HepG2 (cell line): ENCODE data around the gene HCFC1. TPM values are rescaled to one million over a fixed set of nuclear protein-coding genes. Genes with fewer than 3 reads are reported as not detected.

Experiments used
- ATAC-seq: fragments of 200-7000 bp; cut with Tn5 transposase; 3 replicates; pipeline ENCODE4 v1.9.1; 2020; ENCODE audit warnings: mild to moderate bottlenecking, moderate library complexity
- BruUV-seq: library from RNA; stranded (reverse); fragments of 400-500 nt; replicated peaks from 2 replicates; lab custom pipeline; 2021; lab: Mats Ljungman, UMichigan
- CTCF ChIA-PET: fragments of 300-600 bp; formaldehyde crosslinking; extraction: SDS; loops from one replicate; lab custom pipeline; 2021; ENCODE audit warnings: low total read pairs, inconsistent platforms, low intra/inter-chr PET ratio; lab: Yijun Ruan, JAX
- POLR2A ChIA-PET: fragments of 350-600 bp; sonication (Branson Sonifier 250); formaldehyde crosslinking; loops from one replicate; lab custom pipeline; 2020; ENCODE audit warnings: antibody characterized with exemption, inconsistent platforms; lab: Yijun Ruan, JAX
- DNase-seq: peaks from one replicate; pipeline ENCODE4 v3.0.0-alpha.2; 2015; ENCODE audit warnings: low spot score
- FAIRE-seq: peaks from 3 replicates; lab custom pipeline; 2011; peaks lifted over from hg19 to GRCh38; lab: Jason Lieb, UNC
- H2AFZ ChIP-seq: one replicate; pipeline ENCODE4 v1.6.1; 2011; ENCODE audit warnings: low read length, inconsistent platforms
- H3K27ac ChIP-seq: fragments of 300-600 bp; 3 replicates; pipeline ENCODE4 v1.8.0; 2011; ENCODE audit warnings: mixed run types, mild to moderate bottlenecking, mixed read lengths, low read length, inconsistent platforms; ENCODE audit not compliant: insufficient read depth; ENCODE audit errors: extremely low read length
- H3K27me3 ChIP-seq, 2 experiments: fragments of 200-600 bp in 1 of 2; 2 replicates in 1 of 2; 3 replicates in 1 of 2; pipeline versions ENCODE4 v1.6.0 to v1.8.0; 2011; ENCODE audit warnings: low read length in 2 of 2, mild to moderate bottlenecking in 2 of 2, moderate library complexity in 2 of 2, inconsistent platforms in 1 of 2; ENCODE audit not compliant: insufficient read depth in 2 of 2, control insufficient read depth in 1 of 2
- H3K36me3 ChIP-seq, 2 experiments: fragments of 200-600 bp in 1 of 2; replicated peaks in 1 of 2; 2 replicates in 1 of 2; 3 replicates in 1 of 2; pipeline versions ENCODE4 v1.5.1 to v1.8.0; 2011; ENCODE audit warnings: low read length in 2 of 2, inconsistent platforms in 1 of 2; ENCODE audit not compliant: insufficient read depth in 2 of 2, control insufficient read depth in 1 of 2
- H3K4me1 ChIP-seq: 2 replicates; pipeline ENCODE4 v1.5.1; 2012; ENCODE audit warnings: low read length, inconsistent platforms; ENCODE audit not compliant: insufficient read depth
- H3K4me2 ChIP-seq: 2 replicates; pipeline ENCODE4 v1.6.0; 2011; ENCODE audit warnings: low read depth, low read length, inconsistent platforms
- H3K4me3 ChIP-seq, 3 experiments: fragments of 200-600 bp in 1 of 3; sonication (generic), shearing (Covaris generic) in 1 of 3; replicated peaks in 1 of 3; 2 replicates each; pipeline ENCODE4 v1.5.1; 2011 to 2016; ENCODE audit warnings: low read length in 3 of 3, inconsistent platforms in 2 of 3, low read depth in 2 of 3, mild to moderate bottlenecking in 2 of 3, control low read depth in 1 of 3, mixed read lengths in 1 of 3; ENCODE audit not compliant: insufficient read depth in 1 of 3
- H3K79me2 ChIP-seq: one replicate; pipeline ENCODE4 v1.6.1; 2011; ENCODE audit warnings: low read length, inconsistent platforms; ENCODE audit not compliant: insufficient read depth
- H3K9ac ChIP-seq: 2 replicates; pipeline ENCODE4 v1.6.0; 2011; ENCODE audit warnings: mild to moderate bottlenecking, low read depth, low read length, inconsistent platforms; ENCODE audit not compliant: insufficient read depth
- H3K9me3 ChIP-seq: 2 replicates; pipeline ENCODE4 v1.5.1; 2012; ENCODE audit warnings: mild to moderate bottlenecking, low read length
- H4K20me1 ChIP-seq: 2 replicates; pipeline ENCODE4 v1.6.0; 2011; ENCODE audit warnings: inconsistent platforms, mild to moderate bottlenecking, low read length, moderate library complexity; ENCODE audit not compliant: insufficient read depth
- AGO2 ChIP-seq: fragments of 200-400 bp; formaldehyde crosslinking; optimal IDR thresholded peaks from 2 replicates; pipeline ENCODE3; 2017; ENCODE audit warnings: mild to moderate bottlenecking, low read depth, low read length, moderate library complexity
- SRSF9 ChIP-seq: fragments of 200-400 bp; formaldehyde crosslinking; IDR thresholded peaks from 2 replicates; pipeline ENCODE4 v1.6.1; 2018; ENCODE audit warnings: borderline replicate concordance, mild to moderate bottlenecking, low read depth, low read length; ENCODE audit not compliant: insufficient read depth, poor library complexity, severe bottlenecking
- ZBTB38 ChIP-seq: sonication (generic); formaldehyde crosslinking; IDR thresholded peaks from 2 replicates; pipeline ENCODE4 v1.5.1; 2020; ENCODE audit warnings: mild to moderate bottlenecking, missing genetic modification reagents
- ZNF687 ChIP-seq: sonication (generic); formaldehyde crosslinking; IDR thresholded peaks from 2 replicates; pipeline ENCODE4 v1.5.1; 2020; ENCODE audit warnings: mild to moderate bottlenecking, missing genetic modification reagents, moderate library complexity
- WGBS: methylation state at CpG from one replicate; pipeline ENCODE4 v1.1.6; 2017; ENCODE audit warnings: low lambda C conversion rate; 5-methylcytosine and 5-hydroxymethylcytosine counted together
- in situ Hi-C: cut with HindIII; loops from 2 replicates; pipeline ENCODE4 v1.10.0; 2017; ENCODE audit warnings: low pct_unique_long_range_greater_than_20kb; ENCODE audit not compliant: extremely low pct_ligation_motif_present
- intact Hi-C: fragments of 100-400 bp; cut with micrococcal nuclease; formaldehyde crosslinking; loops from one replicate; pipeline ENCODE4 v1.10.0; 2022; ENCODE audit not compliant: unreplicated experiment
- polyA plus RNA-seq, 8 experiments: library from polyadenylated mRNA; depleted of rRNA in 3 of 8; stranded (reverse) in 7 of 8; unstranded in 1 of 8; fragments of >200 nt; fragmentation: Illumina TruSeq in 4 of 8; extraction: Trizol in 4 of 8; gene quantifications; 2 replicates each; pipeline versions ENCODE4 v1.2.1 to v1.2.3, GENCODE V29; 2011 to 2016; ENCODE audit warnings: low read depth in 4 of 8, missing spikeins in 1 of 8, mixed read lengths in 1 of 8; ENCODE audit not compliant: insufficient read depth in 1 of 8
- total RNA-seq, 5 experiments: library from RNA; depleted of rRNA; stranded (reverse); fragments of >200 nt; fragmentation: Illumina TruSeq; extraction: Trizol; gene quantifications; 2 replicates each; pipeline ENCODE4 v1.2.3, GENCODE V29; 2016; ENCODE audit warnings: low read depth in 1 of 5

HCFC1 gene
- total and polyA plus RNA-seq, 2 of the 13 experiments (the other 11 are each of a cell fraction or from before 2014, with no cell fraction given) = 5.8 to 17.8 TPM

DNA sequence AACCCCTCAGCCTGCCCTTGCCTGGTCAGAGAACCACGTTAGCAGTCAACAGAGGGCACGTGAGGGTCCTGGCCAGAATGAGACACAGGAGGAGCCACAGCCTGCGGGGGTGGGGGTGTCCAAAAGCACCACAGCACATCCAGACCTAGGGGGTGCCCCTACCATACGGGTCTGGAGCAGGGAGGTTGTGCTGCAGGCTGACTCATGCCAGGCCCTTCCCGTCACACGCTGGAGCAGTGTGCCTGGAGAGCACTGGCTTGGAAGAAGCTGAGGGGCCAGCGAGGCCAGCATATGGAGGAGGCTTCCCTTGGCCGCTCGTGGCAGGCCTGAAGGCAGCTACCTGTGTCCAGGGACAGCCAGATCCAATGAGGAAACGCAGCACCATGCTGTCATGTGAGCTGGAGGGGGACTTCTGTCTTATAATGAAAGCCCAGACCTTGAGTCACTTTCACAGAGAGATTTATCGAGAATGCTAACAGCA lies 49.6 kb upstream of the HCFC1 start:
- Histone ChIP-seq H3K4me1 (peaks cover 44% of the 10 kb centered on the region), H3K9me3 (no peaks in the 10 kb centered on the region), H3K9ac (no peak overlapping the region), H2AFZ (no peak overlapping the region), H3K27me3 (no peaks in the 10 kb centered on the region), H3K79me2 (peaks cover 15% of the 10 kb centered on the region), H3K36me3 (peaks cover 0 to 7% of the 10 kb centered on the region in 2 experiments; a peak in 1 of 5 replicates), H4K20me1 (no peaks in the 10 kb centered on the region), H3K4me3 (no peak overlapping the region), H3K27ac (no peak overlapping the region), H3K4me2 (peak overlapping the region; percentile 78; the same call in 1 of the 2 replicates)
- CTCF ChIA-PET = no interaction called here
- WGBS = 89% methylated on average over 4 of the region's 11 CpGs
- BruUV-seq = no TSS peak
- DNase-seq (no peak), ATAC-seq (no peak), FAIRE-seq (no peak)
- intact Hi-C loops (loop anchor here (2.0 kb wide), 1 partner anchor 36 kb away; no protein-coding TSS in a partner anchor), in situ Hi-C loops (no loop called here)
- POLR2A ChIA-PET = interaction anchor here (1.3 to 1.8 kb wide), 4 partner anchors 9 to 17 kb away, joined by 3 to 6 read pairs (median 5); no protein-coding TSS in a partner anchor
- TF ChIP-seq AGO2 (peak; percentile 66), ZNF687 (CRISPR knock-in tag) (peak; percentile 35; the same call in 1 of the 2 replicates), ZBTB38 (CRISPR knock-in tag) (peak; percentile 67; the same call in 1 of the 2 replicates), SRSF9 (no peak)
